HEK293 (cell line): ENCODE results near the gene SFXN1.

Source experiments
- GLIS1 ChIP-seq: fragments of 450-650 bp; formaldehyde crosslinking; IDR thresholded peaks from 2 replicates; pipeline ENCODE4 v1.5.1; 2016; ENCODE audit warnings: missing biosample characterization, missing genetic modification characterization
- GLIS2 ChIP-seq: fragments of 450-650 bp; formaldehyde crosslinking; IDR thresholded peaks from 2 replicates; pipeline ENCODE4 v1.5.1; 2016; ENCODE audit warnings: missing biosample characterization, missing genetic modification characterization
- HIC1 ChIP-seq: fragments of 450-650 bp; formaldehyde crosslinking; IDR thresholded peaks from 2 replicates; pipeline ENCODE4 v1.5.1; 2016; ENCODE audit warnings: missing biosample characterization, missing genetic modification characterization
- KLF10 ChIP-seq: fragments of 450-650 bp; IDR thresholded peaks from 2 replicates; pipeline ENCODE4 v1.5.1; 2018; ENCODE audit warnings: missing biosample characterization, mild to moderate bottlenecking, missing genetic modification characterization
- OVOL3 ChIP-seq: fragments of 450-650 bp; formaldehyde crosslinking; IDR thresholded peaks from 2 replicates; pipeline ENCODE4 v1.5.1; 2016; ENCODE audit warnings: missing biosample characterization, missing genetic modification characterization
- SP7 ChIP-seq: fragments of 450-650 bp; formaldehyde crosslinking; IDR thresholded peaks from 2 replicates; pipeline ENCODE4 v1.5.1; 2016; ENCODE audit warnings: missing biosample characterization, missing genetic modification characterization
- ZFHX2 ChIP-seq: fragments of 450-650 bp; formaldehyde crosslinking; conservative IDR thresholded peaks from 2 replicates; pipeline ENCODE4 v1.5.1; 2016; ENCODE audit warnings: missing biosample characterization, missing genetic modification characterization
- ZIC2 ChIP-seq: fragments of 450-650 bp; formaldehyde crosslinking; IDR thresholded peaks from 2 replicates; pipeline ENCODE4 v1.5.1; 2016; ENCODE audit warnings: missing biosample characterization, missing genetic modification characterization
- ZNF2 ChIP-seq: fragments of 450-650 bp; formaldehyde crosslinking; IDR thresholded peaks from 2 replicates; pipeline ENCODE4 v1.5.1; 2016; ENCODE audit warnings: missing biosample characterization, missing genetic modification characterization
- ZNF24 ChIP-seq: fragments of 450-650 bp; formaldehyde crosslinking; IDR thresholded peaks from 2 replicates; pipeline ENCODE4 v1.5.1; 2016; ENCODE audit warnings: missing biosample characterization, missing genetic modification characterization
- ZNF248 ChIP-seq: fragments of 450-650 bp; formaldehyde crosslinking; IDR thresholded peaks from 2 replicates; pipeline ENCODE4 v1.5.1; 2017; ENCODE audit warnings: missing biosample characterization, missing genetic modification characterization
- ZNF26 ChIP-seq: fragments of 450-650 bp; formaldehyde crosslinking; IDR thresholded peaks from 2 replicates; pipeline ENCODE4 v1.5.1; 2016; ENCODE audit warnings: missing biosample characterization, missing genetic modification characterization
- ZNF510 ChIP-seq: fragments of 450-650 bp; formaldehyde crosslinking; IDR thresholded peaks from 2 replicates; pipeline ENCODE4 v1.5.1; 2018; ENCODE audit warnings: mild to moderate bottlenecking, missing genetic modification characterization, missing biosample characterization; ENCODE audit not compliant: insufficient replicate concordance
- ZNF600 ChIP-seq: fragments of 450-650 bp; formaldehyde crosslinking; IDR thresholded peaks from 2 replicates; pipeline ENCODE4 v1.5.1; 2016; ENCODE audit warnings: missing biosample characterization, missing genetic modification characterization
- ZNF660 ChIP-seq: fragments of 450-650 bp; IDR thresholded peaks from 2 replicates; pipeline ENCODE4 v1.5.1; 2018; ENCODE audit warnings: missing biosample characterization, mild to moderate bottlenecking, missing genetic modification characterization
- ZNF792 ChIP-seq: fragments of 450-650 bp; formaldehyde crosslinking; IDR thresholded peaks from 2 replicates; pipeline ENCODE4 v1.5.1; 2016; ENCODE audit warnings: missing biosample characterization, missing genetic modification characterization
- ZXDB ChIP-seq: fragments of 450-650 bp; formaldehyde crosslinking; IDR thresholded peaks from 2 replicates; pipeline ENCODE4 v1.5.1; 2016; ENCODE audit warnings: missing biosample characterization, missing genetic modification characterization
- TF ChIP-seq, protein P1 (sequence below): fragments of 450-650 bp; formaldehyde crosslinking; IDR thresholded peaks from 2 replicates; pipeline ENCODE4 v1.5.1; 2016; ENCODE audit warnings: missing biosample characterization, missing genetic modification characterization
- TF ChIP-seq, protein P2 (sequence below): fragments of 450-650 bp; formaldehyde crosslinking; IDR thresholded peaks from 2 replicates; pipeline ENCODE4 v1.5.1; 2016; ENCODE audit warnings: missing biosample characterization, missing genetic modification characterization
- TF ChIP-seq, protein P3 (sequence below): fragments of 450-650 bp; formaldehyde crosslinking; conservative IDR thresholded peaks from 2 replicates; pipeline ENCODE4 v1.5.1; 2016; ENCODE audit warnings: low read depth, missing biosample characterization, missing genetic modification characterization
- TF ChIP-seq, protein P4 (sequence below): fragments of 450-650 bp; formaldehyde crosslinking; IDR thresholded peaks from 2 replicates; pipeline ENCODE4 v1.5.1; 2016; ENCODE audit warnings: missing biosample characterization, missing genetic modification characterization

SFXN1 gene

DNA sequence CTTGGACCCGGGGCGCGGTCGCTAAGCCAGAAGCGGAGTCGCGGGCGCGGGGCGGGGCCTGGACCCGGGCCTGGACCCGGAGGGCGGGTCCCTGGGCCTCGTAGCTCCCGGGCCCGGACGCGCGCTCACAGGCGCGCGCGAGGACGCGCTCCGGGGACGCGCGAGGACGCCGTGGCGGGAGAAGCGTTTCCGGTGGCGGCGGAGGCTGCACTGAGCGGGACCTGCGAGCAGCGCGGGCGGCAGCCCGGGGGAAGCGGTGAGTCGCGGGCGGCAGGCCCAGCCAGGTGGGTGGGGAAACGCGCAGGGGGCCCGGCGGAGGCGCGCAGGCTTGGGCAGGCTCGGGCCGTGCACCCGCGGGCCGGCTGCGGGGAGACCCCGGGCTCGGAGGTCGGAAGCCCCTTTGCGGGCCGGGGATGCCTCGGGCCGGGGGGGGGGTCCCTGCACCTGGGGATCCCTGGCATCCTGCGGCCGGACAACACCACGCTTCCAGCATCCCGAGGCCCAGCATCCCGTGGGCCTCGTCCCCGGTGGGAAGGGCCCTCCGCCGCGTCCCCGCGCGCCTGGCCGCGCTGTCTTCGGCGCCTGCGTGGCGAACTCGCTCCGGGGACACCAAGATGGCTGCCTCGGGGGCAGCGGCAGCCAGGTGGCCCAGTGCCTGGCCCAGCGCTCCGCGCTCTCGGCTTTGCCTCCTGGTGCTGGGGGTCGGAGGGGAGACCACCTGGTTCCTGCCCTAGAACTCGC, at the start of gene SFXN1 (continued):
- TF ChIP-seq ZNF600 (tag by site-specific recombination) (no peak), ZNF24 (tag by site-specific recombination) (no peak), ZNF792 (no peak), ZIC2 (tag by site-specific recombination) (peak; percentile 12; the same call in 1 of the 2 replicates), ZNF660 (peak; percentile 59; the same call in 1 of the 2 replicates), ZFHX2 (tag by site-specific recombination) (peak; percentile 84), GLIS1 (peak; percentile 23; the same call in 1 of the 2 replicates), ZNF26 (tag by site-specific recombination) (no peak), GLIS2 (peak; percentile 44; the same call in 1 of the 2 replicates), ZNF248 (no peak), HIC1 (tag by site-specific recombination) (no peak), ZNF2 (tag by site-specific recombination) (peak; percentile 44; the same call in 1 of the 2 replicates), OVOL3 (tag by site-specific recombination) (no peak), SP7 (no peak), ZXDB (peak; percentile 69), ZNF510 (tag by site-specific recombination) (no peak), KLF10 (tag by site-specific recombination) (no peak)
- TF ChIP-seq, protein P1, sequence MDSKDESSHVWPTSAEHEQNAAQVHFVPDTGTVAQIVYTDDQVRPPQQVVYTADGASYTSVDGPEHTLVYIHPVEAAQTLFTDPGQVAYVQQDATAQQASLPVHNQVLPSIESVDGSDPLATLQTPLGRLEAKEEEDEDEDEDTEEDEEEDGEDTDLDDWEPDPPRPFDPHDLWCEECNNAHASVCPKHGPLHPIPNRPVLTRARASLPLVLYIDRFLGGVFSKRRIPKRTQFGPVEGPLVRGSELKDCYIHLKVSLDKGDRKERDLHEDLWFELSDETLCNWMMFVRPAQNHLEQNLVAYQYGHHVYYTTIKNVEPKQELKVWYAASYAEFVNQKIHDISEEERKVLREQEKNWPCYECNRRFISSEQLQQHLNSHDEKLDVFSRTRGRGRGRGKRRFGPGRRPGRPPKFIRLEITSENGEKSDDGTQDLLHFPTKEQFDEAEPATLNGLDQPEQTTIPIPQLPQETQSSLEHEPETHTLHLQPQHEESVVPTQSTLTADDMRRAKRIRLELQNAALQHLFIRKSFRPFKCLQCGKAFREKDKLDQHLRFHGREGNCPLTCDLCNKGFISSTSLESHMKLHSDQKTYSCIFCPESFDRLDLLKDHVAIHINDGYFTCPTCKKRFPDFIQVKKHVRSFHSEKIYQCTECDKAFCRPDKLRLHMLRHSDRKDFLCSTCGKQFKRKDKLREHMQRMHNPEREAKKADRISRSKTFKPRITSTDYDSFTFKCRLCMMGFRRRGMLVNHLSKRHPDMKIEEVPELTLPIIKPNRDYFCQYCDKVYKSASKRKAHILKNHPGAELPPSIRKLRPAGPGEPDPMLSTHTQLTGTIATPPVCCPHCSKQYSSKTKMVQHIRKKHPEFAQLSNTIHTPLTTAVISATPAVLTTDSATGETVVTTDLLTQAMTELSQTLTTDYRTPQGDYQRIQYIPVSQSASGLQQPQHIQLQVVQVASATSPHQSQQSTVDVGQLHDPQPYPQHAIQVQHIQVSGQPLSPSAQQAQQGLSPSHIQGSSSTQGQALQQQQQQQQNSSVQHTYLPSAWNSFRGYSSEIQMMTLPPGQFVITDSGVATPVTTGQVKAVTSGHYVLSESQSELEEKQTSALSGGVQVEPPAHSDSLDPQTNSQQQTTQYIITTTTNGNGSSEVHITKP (tag by site-specific recombination): no peak
- TF ChIP-seq, protein P2, sequence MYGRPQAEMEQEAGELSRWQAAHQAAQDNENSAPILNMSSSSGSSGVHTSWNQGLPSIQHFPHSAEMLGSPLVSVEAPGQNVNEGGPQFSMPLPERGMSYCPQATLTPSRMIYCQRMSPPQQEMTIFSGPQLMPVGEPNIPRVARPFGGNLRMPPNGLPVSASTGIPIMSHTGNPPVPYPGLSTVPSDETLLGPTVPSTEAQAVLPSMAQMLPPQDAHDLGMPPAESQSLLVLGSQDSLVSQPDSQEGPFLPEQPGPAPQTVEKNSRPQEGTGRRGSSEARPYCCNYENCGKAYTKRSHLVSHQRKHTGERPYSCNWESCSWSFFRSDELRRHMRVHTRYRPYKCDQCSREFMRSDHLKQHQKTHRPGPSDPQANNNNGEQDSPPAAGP (tag by site-specific recombination): no peak
- TF ChIP-seq, protein P3, sequence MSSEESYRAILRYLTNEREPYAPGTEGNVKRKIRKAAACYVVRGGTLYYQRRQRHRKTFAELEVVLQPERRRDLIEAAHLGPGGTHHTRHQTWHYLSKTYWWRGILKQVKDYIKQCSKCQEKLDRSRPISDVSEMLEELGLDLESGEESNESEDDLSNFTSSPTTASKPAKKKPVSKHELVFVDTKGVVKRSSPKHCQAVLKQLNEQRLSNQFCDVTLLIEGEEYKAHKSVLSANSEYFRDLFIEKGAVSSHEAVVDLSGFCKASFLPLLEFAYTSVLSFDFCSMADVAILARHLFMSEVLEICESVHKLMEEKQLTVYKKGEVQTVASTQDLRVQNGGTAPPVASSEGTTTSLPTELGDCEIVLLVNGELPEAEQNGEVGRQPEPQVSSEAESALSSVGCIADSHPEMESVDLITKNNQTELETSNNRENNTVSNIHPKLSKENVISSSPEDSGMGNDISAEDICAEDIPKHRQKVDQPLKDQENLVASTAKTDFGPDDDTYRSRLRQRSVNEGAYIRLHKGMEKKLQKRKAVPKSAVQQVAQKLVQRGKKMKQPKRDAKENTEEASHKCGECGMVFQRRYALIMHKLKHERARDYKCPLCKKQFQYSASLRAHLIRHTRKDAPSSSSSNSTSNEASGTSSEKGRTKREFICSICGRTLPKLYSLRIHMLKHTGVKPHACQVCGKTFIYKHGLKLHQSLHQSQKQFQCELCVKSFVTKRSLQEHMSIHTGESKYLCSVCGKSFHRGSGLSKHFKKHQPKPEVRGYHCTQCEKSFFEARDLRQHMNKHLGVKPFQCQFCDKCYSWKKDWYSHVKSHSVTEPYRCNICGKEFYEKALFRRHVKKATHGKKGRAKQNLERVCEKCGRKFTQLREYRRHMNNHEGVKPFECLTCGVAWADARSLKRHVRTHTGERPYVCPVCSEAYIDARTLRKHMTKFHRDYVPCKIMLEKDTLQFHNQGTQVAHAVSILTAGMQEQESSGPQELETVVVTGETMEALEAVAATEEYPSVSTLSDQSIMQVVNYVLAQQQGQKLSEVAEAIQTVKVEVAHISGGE (tag by site-specific recombination): peak; percentile 68; the same call in 1 of the 2 replicates
- TF ChIP-seq, protein P4, sequence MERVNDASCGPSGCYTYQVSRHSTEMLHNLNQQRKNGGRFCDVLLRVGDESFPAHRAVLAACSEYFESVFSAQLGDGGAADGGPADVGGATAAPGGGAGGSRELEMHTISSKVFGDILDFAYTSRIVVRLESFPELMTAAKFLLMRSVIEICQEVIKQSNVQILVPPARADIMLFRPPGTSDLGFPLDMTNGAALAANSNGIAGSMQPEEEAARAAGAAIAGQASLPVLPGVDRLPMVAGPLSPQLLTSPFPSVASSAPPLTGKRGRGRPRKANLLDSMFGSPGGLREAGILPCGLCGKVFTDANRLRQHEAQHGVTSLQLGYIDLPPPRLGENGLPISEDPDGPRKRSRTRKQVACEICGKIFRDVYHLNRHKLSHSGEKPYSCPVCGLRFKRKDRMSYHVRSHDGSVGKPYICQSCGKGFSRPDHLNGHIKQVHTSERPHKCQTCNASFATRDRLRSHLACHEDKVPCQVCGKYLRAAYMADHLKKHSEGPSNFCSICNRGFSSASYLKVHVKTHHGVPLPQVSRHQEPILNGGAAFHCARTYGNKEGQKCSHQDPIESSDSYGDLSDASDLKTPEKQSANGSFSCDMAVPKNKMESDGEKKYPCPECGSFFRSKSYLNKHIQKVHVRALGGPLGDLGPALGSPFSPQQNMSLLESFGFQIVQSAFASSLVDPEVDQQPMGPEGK: 0 out of 2 replicates have a peak, but pooled peaks have one; percentile 32
- TF ChIP-seq, all 188 proteins: peak for 19
